H9 (cell line): ENCODE data around the gene TNNT1. TPM values are rescaled to one million over a fixed set of nuclear protein-coding genes. Genes with fewer than 3 reads are reported as not detected.

ENCODE experiments used
- DNase-seq: peaks from one replicate; pipeline ENCODE4 v3.0.0-alpha.2; 2017
- H2AFZ ChIP-seq: one replicate; pipeline ENCODE4 v1.6.1; 2013; ENCODE audit warnings: mild to moderate bottlenecking, low read length, control low read depth, moderate library complexity
- H2AK5ac ChIP-seq: 2 replicates; pipeline ENCODE4 v1.6.1; 2013; ENCODE audit warnings: low read length, control low read depth, mixed read lengths; ENCODE audit not compliant: insufficient read length
- H2BK120ac ChIP-seq: one replicate; pipeline ENCODE4 v1.6.1; 2013; ENCODE audit warnings: low read depth, mild to moderate bottlenecking, low read length, control low read depth, inconsistent platforms; ENCODE audit not compliant: poor library complexity, severe bottlenecking
- H2BK12ac ChIP-seq: 2 replicates; pipeline ENCODE4 v1.6.1; 2013; ENCODE audit warnings: low read length, control low read depth, mixed read lengths, low read depth; ENCODE audit not compliant: insufficient read length
- H2BK15ac ChIP-seq: 2 replicates; pipeline ENCODE4 v1.6.1; 2013; ENCODE audit warnings: low read depth, low read length, control low read depth
- H2BK20ac ChIP-seq: one replicate; pipeline ENCODE4 v1.6.1; 2013; ENCODE audit warnings: low read depth, mild to moderate bottlenecking, low read length, control low read depth, inconsistent platforms; ENCODE audit not compliant: poor library complexity, severe bottlenecking
- H2BK5ac ChIP-seq: 2 replicates; pipeline ENCODE4 v1.6.1; 2013; ENCODE audit warnings: low read length, control low read depth, mixed read lengths; ENCODE audit not compliant: insufficient read length
- H3K14ac ChIP-seq: 2 replicates; pipeline ENCODE4 v1.6.1; 2013; ENCODE audit warnings: low read length, control low read depth; ENCODE audit not compliant: insufficient read depth
- H3K18ac ChIP-seq: 2 replicates; pipeline ENCODE4 v1.6.1; 2013; ENCODE audit warnings: low read depth, mild to moderate bottlenecking, mixed read lengths, low read length, control low read depth; ENCODE audit not compliant: insufficient read length
- H3K23ac ChIP-seq: 2 replicates; pipeline ENCODE4 v1.6.1; 2013; ENCODE audit warnings: low read length, control low read depth, mixed read lengths, low read depth; ENCODE audit not compliant: insufficient read length
- H3K23me2 ChIP-seq: 2 replicates; pipeline ENCODE4 v1.6.1; 2013; ENCODE audit warnings: low read depth, mild to moderate bottlenecking, mixed read lengths, low read length, control low read depth; ENCODE audit not compliant: insufficient read length, poor library complexity, severe bottlenecking
- H3K27ac ChIP-seq: 2 replicates; pipeline ENCODE4 v1.5.1; 2013; ENCODE audit warnings: low read length, control low read depth, mixed read lengths, low read depth; ENCODE audit not compliant: insufficient read length
- H3K27me3 ChIP-seq: 2 replicates; pipeline ENCODE4 v1.6.1; 2013; ENCODE audit warnings: low read length, control low read depth, inconsistent platforms; ENCODE audit not compliant: insufficient read depth
- H3K4ac ChIP-seq: 2 replicates; pipeline ENCODE4 v1.6.1; 2013; ENCODE audit warnings: low read depth, mild to moderate bottlenecking, control low read depth, inconsistent platforms, low read length, moderate library complexity
- H3K4me1 ChIP-seq: 2 replicates; pipeline ENCODE4 v1.6.1; 2013; ENCODE audit warnings: low read length, control low read depth, inconsistent platforms; ENCODE audit not compliant: insufficient read depth
- H3K4me2 ChIP-seq: 2 replicates; pipeline ENCODE4 v1.6.1; 2013; ENCODE audit warnings: low read length, control low read depth, mixed read lengths; ENCODE audit not compliant: insufficient read length, insufficient read depth
- H3K56ac ChIP-seq: 2 replicates; pipeline ENCODE4 v1.6.1; 2013; ENCODE audit warnings: low read depth, mild to moderate bottlenecking, mixed read lengths, low read length, control low read depth; ENCODE audit not compliant: insufficient read length
- H3K79me1 ChIP-seq: 2 replicates; pipeline ENCODE4 v1.6.1; 2013; ENCODE audit warnings: low read depth, mild to moderate bottlenecking, moderate library complexity, low read length, control low read depth, inconsistent platforms; ENCODE audit not compliant: insufficient read depth, poor library complexity, severe bottlenecking
- H3K79me2 ChIP-seq: 2 replicates; pipeline ENCODE4 v1.6.1; 2013; ENCODE audit warnings: low read length, control low read depth, inconsistent platforms; ENCODE audit not compliant: insufficient read depth
- H3K9ac ChIP-seq: 2 replicates; pipeline ENCODE4 v1.6.1; 2013; ENCODE audit warnings: low read length, control low read depth, mixed read lengths; ENCODE audit not compliant: insufficient read length; ENCODE audit errors: extremely low read depth
- H3K9me3 ChIP-seq: one replicate; pipeline ENCODE4 v1.6.1; 2013; ENCODE audit warnings: low read depth, low read length, inconsistent platforms; ENCODE audit not compliant: control insufficient read depth
- H3T11ph ChIP-seq: one replicate; pipeline ENCODE4 v1.6.1; 2013; ENCODE audit warnings: mild to moderate bottlenecking, low read length, control low read depth, inconsistent platforms
- H4K20me1 ChIP-seq: one replicate; pipeline ENCODE4 v1.6.1; 2013; ENCODE audit not compliant: control insufficient read depth, insufficient read length, insufficient read depth
- H4K5ac ChIP-seq: 2 replicates; pipeline ENCODE4 v1.6.1; 2013; ENCODE audit warnings: low read depth, mild to moderate bottlenecking, mixed read lengths, low read length, control low read depth; ENCODE audit not compliant: insufficient read length
- H4K8ac ChIP-seq: replicated peaks from 2 replicates; pipeline ENCODE4 v1.6.1; 2013; ENCODE audit warnings: low read length, control low read depth, mixed read lengths, low read depth; ENCODE audit not compliant: insufficient read length
- H4K91ac ChIP-seq: 2 replicates; pipeline ENCODE4 v1.6.1; 2013; ENCODE audit warnings: low read depth, mild to moderate bottlenecking, moderate library complexity, mixed read lengths, low read length, control low read depth; ENCODE audit not compliant: insufficient read length
- H3K27ac Mint-ChIP-seq, 3 experiments: 2 replicates in 2 of 3; 3 replicates in 1 of 3; pipeline ENCODE4 v1.8.0; 2020 to 2021; ENCODE audit warnings: mixed read lengths in 3 of 3, mild to moderate bottlenecking in 1 of 3, moderate library complexity in 1 of 3
- H3K27me3 Mint-ChIP-seq: 2 replicates; pipeline ENCODE4 v1.8.0; 2021; ENCODE audit warnings: low read depth, mild to moderate bottlenecking, moderate library complexity, mixed read lengths
- H3K36me3 Mint-ChIP-seq, 3 experiments: 2 replicates in 2 of 3; 3 replicates in 1 of 3; pipeline ENCODE4 v1.8.0; 2020 to 2021; ENCODE audit warnings: low read depth in 3 of 3, mixed read lengths in 3 of 3; ENCODE audit not compliant: insufficient read depth in 1 of 3
- H3K4me1 Mint-ChIP-seq, 2 experiments: 2 replicates each; pipeline ENCODE4 v1.8.0; 2020; ENCODE audit warnings: mixed read lengths in 2 of 2
- H3K4me3 Mint-ChIP-seq, 2 experiments: 2 replicates in 1 of 2; 3 replicates in 1 of 2; pipeline ENCODE4 v1.8.0; 2020 to 2021; ENCODE audit warnings: mild to moderate bottlenecking in 2 of 2, mixed read lengths in 2 of 2, moderate library complexity in 1 of 2
- H3K9me3 Mint-ChIP-seq, 2 experiments: 2 replicates in 1 of 2; 3 replicates in 1 of 2; pipeline ENCODE4 v1.8.0; 2020; ENCODE audit warnings: mild to moderate bottlenecking in 2 of 2, mixed read lengths in 2 of 2, moderate library complexity in 1 of 2
- WGBS: extraction: QIAGEN DNeasy Blood & Tissue Kit; methylation state at CpG from one replicate; pipeline ENCODE4 v1.1.7; 2013; ENCODE audit warnings: missing lambda C conversion rate, low lambda C conversion rate, mixed read lengths; ENCODE audit not compliant: insufficient read length; ENCODE audit errors: extremely low coverage; 5-methylcytosine and 5-hydroxymethylcytosine counted together
- total RNA-seq: library from RNA; stranded (reverse); gene quantifications from 2 replicates; pipeline ENCODE4 v1.2.1, GENCODE V29; 2021
- TF ChIP-seq, protein P1 (sequence below): fragments of 200-600 bp; sonication (generic); conservative IDR thresholded peaks from 3 replicates; pipeline ENCODE4 v1.8.0; 2021; ENCODE audit warnings: antibody characterized with exemption, mild to moderate bottlenecking

The TNNT1 gene
- total RNA-seq, 1 experiment from 2014 or later: 127 TPM

DNA sequence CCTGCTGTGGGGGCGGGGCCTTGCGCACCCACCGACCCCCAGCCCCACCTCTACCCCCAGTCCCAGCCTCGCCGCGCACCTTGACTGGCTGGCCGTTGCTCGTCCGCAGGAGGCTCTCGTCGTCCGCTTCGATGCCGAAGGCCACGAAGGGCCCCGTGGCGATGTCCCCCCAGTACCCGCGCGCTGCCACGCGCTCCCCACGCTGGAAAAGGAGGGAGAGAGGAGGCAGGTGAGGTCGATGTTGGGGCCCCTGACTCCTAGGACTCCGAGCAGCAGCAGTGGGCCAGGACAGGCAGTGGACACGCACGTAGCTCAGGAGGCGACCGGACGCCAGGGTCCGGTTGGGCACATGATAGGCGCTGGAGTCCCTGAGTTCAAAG lies 12.0 kb upstream of the TNNT1 start:
- no peak overlapping the region for H3K18ac ChIP-seq
- peaks cover 25% of the 10 kb centered on the region for H3K27me3 Mint-ChIP-seq
- no peaks in the 10 kb centered on the region; the same call in 1 of the 2 replicates for H3K4me1 ChIP-seq
- H3K79me2 ChIP-seq: no peaks in the 10 kb centered on the region
- H3K4me1 Mint-ChIP-seq: peaks cover 18 to 31% of the 10 kb centered on the region in 2 experiments
- no peak overlapping the region for H2AK5ac ChIP-seq
- H3T11ph ChIP-seq: no peak overlapping the region
- H3K27me3 ChIP-seq: no peaks in the 10 kb centered on the region; the same call in 1 of the 2 replicates
- H4K20me1 ChIP-seq: no peaks in the 10 kb centered on the region
- TF ChIP-seq, protein P1, sequence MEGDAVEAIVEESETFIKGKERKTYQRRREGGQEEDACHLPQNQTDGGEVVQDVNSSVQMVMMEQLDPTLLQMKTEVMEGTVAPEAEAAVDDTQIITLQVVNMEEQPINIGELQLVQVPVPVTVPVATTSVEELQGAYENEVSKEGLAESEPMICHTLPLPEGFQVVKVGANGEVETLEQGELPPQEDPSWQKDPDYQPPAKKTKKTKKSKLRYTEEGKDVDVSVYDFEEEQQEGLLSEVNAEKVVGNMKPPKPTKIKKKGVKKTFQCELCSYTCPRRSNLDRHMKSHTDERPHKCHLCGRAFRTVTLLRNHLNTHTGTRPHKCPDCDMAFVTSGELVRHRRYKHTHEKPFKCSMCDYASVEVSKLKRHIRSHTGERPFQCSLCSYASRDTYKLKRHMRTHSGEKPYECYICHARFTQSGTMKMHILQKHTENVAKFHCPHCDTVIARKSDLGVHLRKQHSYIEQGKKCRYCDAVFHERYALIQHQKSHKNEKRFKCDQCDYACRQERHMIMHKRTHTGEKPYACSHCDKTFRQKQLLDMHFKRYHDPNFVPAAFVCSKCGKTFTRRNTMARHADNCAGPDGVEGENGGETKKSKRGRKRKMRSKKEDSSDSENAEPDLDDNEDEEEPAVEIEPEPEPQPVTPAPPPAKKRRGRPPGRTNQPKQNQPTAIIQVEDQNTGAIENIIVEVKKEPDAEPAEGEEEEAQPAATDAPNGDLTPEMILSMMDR: no peak
- peaks cover 0 to 2% of the 10 kb centered on the region in 2 experiments; a peak in 1 of 5 replicates for H3K9me3 Mint-ChIP-seq
- H4K5ac ChIP-seq: no peak overlapping the region
- no peak overlapping the region for H2BK20ac ChIP-seq
- H3K56ac ChIP-seq: no peak overlapping the region
- no peak overlapping the region for H3K27ac Mint-ChIP-seq
- H3K4me2 ChIP-seq: peak overlapping the region; percentile 80
- no peak overlapping the region for H3K9ac ChIP-seq
- no peak overlapping the region for H3K4ac ChIP-seq
- H3K23me2 ChIP-seq: peaks cover 11% of the 10 kb centered on the region
- H3K9me3 ChIP-seq: no peaks in the 10 kb centered on the region
- no peak overlapping the region for H2BK120ac ChIP-seq
- H2AFZ ChIP-seq: no peak overlapping the region
- no peak overlapping the region for H2BK15ac ChIP-seq
- H3K79me1 ChIP-seq: no peaks in the 10 kb centered on the region
- WGBS: no CpG with 5 or more reads among the region's 32 CpGs
- H2BK12ac ChIP-seq: no peak overlapping the region
- no peak overlapping the region for H4K91ac ChIP-seq
- no peak overlapping the region for H2BK5ac ChIP-seq
- peak overlapping the region; percentile 51 to 82 for H3K4me3 Mint-ChIP-seq
- no peaks in the 10 kb centered on the region; a peak in 2 of 7 replicates for H3K36me3 Mint-ChIP-seq
- no peak overlapping the region for H3K14ac ChIP-seq
- no peak overlapping the region for H3K27ac ChIP-seq
- no peak overlapping the region for H3K23ac ChIP-seq
- H4K8ac ChIP-seq: no peak overlapping the region
- DNase-seq: no peak
